Measurements from ENCODE around the gene POSTN. TPM values are rescaled to one million over a fixed set of nuclear protein-coding genes. Genes with fewer than 3 reads are reported as not detected.

POSTN gene
- total RNA-seq, 1 experiment from 2014 or later: 0.33 TPM

DNA sequence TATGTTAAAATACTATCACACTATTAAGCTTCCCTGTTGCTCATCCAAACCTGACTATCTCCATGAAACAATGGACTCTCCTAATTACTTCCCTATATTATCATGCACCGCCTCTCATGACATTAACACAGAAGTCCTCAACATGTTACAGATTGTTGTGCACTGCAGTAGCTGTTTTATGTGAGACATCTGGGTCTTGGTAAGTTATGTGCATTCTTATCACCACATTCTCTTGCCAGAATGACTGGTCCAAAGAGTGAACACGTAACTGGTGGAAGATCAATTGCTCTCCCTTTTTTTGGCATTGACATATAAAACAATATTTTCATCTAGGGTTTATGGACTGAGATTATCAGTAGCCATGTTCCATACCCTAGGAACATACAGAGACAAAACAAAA lies 59.4 kb downstream of the POSTN start:
- no peak overlapping the region for H4K5ac ChIP-seq (ENCODE audit: insufficient read length, low read depth, low read length)
- no peak overlapping the region for H2BK5ac ChIP-seq (ENCODE audit: insufficient read length, low read length)
- no peak for DNase-seq
- H3K4me2 ChIP-seq (ENCODE audit: insufficient read depth, insufficient read length, low read length): no peak overlapping the region
- no peaks in the 10 kb centered on the region for H3K9me3 Mint-ChIP-seq
- no peak overlapping the region for H2BK12ac ChIP-seq (ENCODE audit: insufficient read length, low read depth, low read length)
- no peak overlapping the region for H3K14ac ChIP-seq (ENCODE audit: insufficient read depth, low read length)
- H3K27me3 Mint-ChIP-seq (ENCODE audit: low read depth): no peaks in the 10 kb centered on the region
- H3T11ph ChIP-seq (ENCODE audit: low read length): no peak overlapping the region
- H2BK120ac ChIP-seq (ENCODE audit: low read depth, low read length, poor library complexity, severe bottlenecking): no peak overlapping the region
- no peak overlapping the region for H3K9ac ChIP-seq (ENCODE audit: extremely low read depth, insufficient read length, low read length)
- H3K36me3 Mint-ChIP-seq (ENCODE audit: insufficient read depth in 1 of 3, low read depth in 3 of 3): no peaks in the 10 kb centered on the region
- no peak overlapping the region for H3K23ac ChIP-seq (ENCODE audit: insufficient read length, low read depth, low read length)
- H3K27ac Mint-ChIP-seq: no peak overlapping the region
- no peak overlapping the region for H2BK20ac ChIP-seq (ENCODE audit: low read depth, low read length, poor library complexity, severe bottlenecking)
- H3K9me3 ChIP-seq (ENCODE audit: control insufficient read depth, low read depth, low read length): no peaks in the 10 kb centered on the region
- no peak overlapping the region for H3K27ac ChIP-seq (ENCODE audit: insufficient read length, low read depth, low read length)
- H3K4me3 Mint-ChIP-seq: no peak overlapping the region
- no CpG with 5 or more reads among the region's 2 CpGs for WGBS (ENCODE audit: extremely low coverage, insufficient read length, low lambda C conversion rate)
- no peak overlapping the region for H4K91ac ChIP-seq (ENCODE audit: insufficient read length, low read depth, low read length)
- no peaks in the 10 kb centered on the region for H3K4me1 ChIP-seq (ENCODE audit: insufficient read depth, low read length)
- no peak overlapping the region for H3K56ac ChIP-seq (ENCODE audit: insufficient read length, low read depth, low read length)
- TF ChIP-seq CTCF (conservative IDR thresholded peaks at IDR 0.05): no peak
- no peak overlapping the region for H4K8ac ChIP-seq (replicated peaks; ENCODE audit: insufficient read length, low read depth, low read length)
- no peak overlapping the region for H2AFZ ChIP-seq (ENCODE audit: low read length)
- no peaks in the 10 kb centered on the region for H3K23me2 ChIP-seq (ENCODE audit: insufficient read length, low read depth, low read length, poor library complexity, severe bottlenecking)
- no peak overlapping the region for H2BK15ac ChIP-seq (ENCODE audit: low read depth, low read length)
- no peak overlapping the region for H2AK5ac ChIP-seq (ENCODE audit: insufficient read length, low read length)
- peaks cover 2% of the 10 kb centered on the region in 2 experiments; a peak in 1 of 4 replicates for H3K4me1 Mint-ChIP-seq
- no peaks in the 10 kb centered on the region for H3K79me2 ChIP-seq (ENCODE audit: insufficient read depth, low read length)
- no peaks in the 10 kb centered on the region for H3K27me3 ChIP-seq (ENCODE audit: insufficient read depth, low read length)
- H3K79me1 ChIP-seq (ENCODE audit: insufficient read depth, low read depth, low read length, poor library complexity, severe bottlenecking): no peaks in the 10 kb centered on the region
- no peak overlapping the region for H3K18ac ChIP-seq (ENCODE audit: insufficient read length, low read depth, low read length)
- H4K20me1 ChIP-seq (ENCODE audit: control insufficient read depth, insufficient read depth, insufficient read length): no peaks in the 10 kb centered on the region
- H3K4ac ChIP-seq (ENCODE audit: low read depth, low read length): no peak overlapping the region

Data from H9 (cell line).